ENCODE measurements around the gene PTPRJ.

Gene PTPRJ

DNA sequence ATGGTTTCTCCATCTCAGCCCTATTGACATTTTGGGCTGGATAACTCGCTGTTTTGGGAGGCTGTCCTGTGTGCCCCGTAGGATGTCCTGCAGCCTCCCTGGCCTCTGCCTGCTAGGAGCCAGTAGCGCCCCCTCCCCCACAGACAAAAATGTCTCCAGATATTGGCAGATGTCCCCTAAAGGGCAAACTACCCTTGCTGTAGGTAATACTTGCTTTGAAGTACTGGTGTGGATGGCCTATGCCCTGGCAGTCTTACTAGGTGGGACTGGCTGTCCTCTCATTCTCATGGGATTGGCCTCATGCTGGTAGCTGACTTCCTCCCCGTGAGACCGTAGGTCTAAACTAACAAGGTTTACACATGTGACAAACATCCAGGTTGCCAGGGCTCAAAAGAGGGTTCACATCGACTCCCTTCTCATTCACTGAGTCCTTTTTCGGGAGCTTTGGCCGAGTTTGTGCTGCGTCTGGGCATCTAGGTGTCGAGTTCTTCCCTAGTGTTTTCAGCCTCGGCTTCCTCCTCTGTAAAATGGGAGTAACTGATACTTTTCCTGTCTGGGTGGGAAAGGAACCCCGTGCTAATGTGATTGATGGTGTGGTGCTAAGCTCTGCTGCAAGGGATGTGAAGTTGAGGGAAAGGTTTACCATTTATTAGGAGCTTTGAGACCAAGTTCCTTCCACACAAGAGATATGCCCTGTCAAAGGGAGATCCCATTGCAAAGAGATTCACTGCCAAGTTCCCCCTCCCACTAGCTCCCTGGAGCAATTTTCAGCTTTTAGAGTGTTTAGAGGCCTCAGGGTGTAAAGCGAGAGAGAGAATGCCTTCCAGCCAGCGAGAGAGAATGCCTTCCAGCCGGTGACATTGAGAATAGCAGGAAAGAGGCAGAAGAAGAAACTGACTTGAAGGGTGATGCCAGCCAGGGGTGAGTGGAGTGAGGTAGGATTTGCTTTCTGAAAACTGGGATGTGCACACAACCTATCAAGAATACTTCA, 17.0 kb downstream of the PTPRJ start:
- DNase-seq, result no peak

DNA sequence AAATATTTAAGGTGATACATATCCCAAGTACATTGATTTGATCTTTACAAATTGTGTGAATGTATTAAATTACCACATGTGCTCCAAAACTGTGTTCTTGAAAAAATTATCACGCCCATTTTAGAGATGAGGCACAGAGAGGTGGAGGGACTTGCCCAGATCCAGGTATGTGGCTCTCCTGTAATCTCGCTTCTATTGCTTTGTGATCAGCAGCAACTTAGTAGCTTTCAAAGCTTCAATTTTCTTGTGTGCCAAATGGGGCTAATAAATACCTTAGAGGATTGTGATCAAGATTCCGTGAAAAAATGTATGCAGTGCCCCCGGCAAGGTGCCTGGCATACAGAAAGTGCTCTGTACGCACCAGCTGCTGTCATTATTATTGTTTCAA, 18.0 kb downstream of the PTPRJ start:
- no peak for DNase-seq

DNA sequence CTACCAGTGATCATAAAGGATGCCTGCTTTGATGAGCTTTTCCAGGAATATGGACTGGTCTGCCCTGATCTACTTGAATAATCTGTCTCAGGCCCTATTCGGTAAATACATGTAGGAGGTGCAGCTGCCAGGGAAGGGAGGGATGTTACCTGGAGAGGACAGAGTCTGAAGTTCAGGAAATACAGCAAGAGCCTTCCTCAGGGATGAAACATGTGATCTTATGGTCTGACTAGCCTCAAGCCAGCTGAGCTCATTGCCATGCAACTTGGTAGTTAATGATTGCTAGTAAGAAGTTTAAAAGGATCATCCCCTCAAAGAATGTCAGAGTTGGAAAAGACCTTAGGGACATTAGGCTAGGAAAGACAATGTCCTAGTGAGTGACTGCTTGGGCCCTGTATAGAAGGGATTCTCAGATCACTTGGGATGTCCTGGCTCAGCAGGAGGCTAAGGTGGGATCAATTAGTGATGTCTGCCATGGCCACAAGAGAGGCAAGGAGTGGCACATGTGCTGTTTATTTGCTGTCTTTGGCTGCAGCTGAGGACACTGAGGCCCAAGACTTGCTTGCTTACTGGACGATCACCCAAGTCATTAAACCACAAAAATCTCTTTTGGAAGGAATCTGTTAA, 18.5 kb downstream of the PTPRJ start:
- no peak for DNase-seq

DNA sequence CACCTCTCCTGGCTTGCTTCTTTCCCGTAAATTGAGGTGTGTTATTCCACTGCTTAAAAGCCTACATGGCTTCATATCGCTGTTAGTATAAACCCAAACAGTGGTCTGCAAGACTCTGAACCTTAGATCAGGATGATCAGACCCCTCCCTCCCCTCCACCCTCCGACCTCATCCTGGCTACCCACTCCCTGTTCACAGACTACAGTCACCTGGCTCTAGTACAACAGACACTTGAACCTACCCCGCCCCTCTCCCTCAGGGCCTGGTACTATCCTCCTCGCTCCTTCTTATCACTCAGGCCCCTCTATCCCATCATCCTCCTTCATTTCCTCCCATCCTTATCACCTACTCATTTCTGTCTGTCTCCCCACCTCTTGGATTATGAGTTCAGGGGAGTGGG, 20.1 kb downstream of the PTPRJ start:
- DNase-seq, result no peak

DNA sequence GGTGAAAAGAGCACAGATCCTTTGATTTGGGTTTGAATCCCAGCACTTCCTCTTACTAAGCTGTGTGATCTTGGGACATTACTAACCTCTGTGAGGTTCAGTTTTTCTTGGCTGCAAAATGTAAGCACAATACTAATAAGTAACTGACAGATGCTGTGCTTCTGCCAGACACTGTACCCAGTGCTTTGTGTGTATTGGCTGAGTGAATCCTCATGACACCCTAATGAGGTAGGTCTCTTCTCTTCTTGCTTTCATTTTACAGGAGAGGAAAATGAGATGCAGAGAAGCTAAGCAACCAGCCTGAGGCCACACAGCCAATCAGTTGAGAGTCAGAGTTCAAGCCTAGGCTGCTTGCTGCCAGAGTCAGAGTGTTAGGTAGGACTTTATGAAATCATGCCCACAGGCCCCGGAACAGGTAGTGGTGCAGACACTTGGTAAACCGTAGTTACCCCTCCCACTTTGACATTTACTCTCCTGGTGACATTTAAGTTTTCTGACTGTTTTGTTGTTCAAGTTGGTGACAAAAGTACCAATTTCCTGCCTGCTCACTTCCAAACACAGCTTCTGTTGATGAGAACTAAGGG, 21.2 kb downstream of the PTPRJ start:
- peak; percentile 88 for DNase-seq

DNA sequence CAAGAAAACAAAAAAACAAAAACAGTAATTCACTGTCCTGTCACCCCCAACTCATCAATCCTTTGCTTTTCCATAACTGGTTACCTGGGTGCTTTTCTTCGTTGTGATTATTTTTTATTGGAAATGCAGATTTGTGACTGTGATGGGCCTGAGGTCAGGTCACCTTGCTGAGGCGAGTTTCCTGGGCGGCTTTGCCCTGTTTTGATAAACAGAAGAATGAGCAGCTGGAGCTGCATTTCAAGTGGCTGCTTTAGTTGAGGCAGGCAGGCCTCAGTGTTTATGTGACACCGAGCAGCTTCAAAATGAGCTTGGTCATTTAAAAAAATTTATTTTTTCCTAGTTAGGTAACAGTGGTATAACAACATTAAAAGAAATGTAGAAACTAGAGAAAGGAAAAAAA, 22.2 kb downstream of the PTPRJ start:
- DNase-seq, result no peak

DNA sequence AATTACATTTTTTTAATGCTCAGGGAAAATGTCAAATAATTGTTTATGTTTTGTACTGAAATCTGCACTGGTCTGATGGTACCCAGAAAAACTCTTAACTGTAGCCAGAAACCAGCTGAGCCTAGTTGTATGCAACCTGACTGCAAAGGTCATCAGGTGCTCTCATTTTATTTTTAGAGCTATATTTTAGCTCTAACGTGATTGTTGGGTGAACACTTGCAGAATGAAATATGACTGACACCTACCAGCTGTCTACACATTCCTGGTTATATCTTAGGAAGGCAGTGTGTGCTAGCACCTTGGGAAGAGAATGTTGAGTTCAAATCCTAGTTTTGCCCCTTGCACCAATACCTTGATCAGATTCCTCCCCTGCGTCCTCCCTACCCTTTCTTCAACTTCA, 23.6 kb downstream of the PTPRJ start:
- no peak for DNase-seq

DNA sequence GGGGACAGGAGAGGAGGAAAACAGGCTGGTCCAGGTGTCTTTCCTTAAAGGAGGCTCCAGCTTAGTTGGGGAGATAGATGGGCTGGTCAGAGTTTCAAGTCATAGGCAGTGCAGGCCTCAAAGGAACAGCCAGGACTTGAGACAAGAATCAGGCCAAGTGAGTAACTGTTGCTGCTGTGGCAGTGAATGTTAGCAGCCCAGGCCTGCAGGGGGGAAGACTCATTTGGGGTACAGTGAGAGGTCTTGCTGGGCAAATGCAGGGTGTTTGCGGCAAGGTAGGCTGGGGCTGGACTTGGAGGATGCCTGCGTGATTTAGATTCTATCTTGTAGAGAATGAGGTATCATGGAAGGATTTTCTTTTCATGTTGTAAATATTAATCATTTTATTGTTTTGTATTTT, 24.1 kb downstream of the PTPRJ start:
- DNase-seq, result no peak

DNA sequence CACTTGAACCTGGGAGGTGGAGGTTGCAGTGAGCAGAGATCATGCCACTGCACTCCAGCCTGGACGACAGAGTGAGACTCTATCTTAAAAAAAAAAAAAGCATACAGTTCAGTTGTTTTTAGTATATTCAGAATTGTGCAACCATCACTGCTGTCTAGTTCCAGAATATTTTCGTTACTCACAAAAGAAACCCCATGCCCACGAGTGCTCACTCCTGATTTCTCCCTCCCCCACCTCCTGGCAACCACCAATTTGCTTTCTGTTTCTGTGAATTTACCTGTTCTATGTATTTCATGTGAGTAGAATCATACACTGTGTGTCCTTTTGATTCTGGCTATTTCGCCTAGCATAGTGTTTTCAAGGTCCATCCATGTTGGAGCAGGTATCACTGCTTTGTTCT, 24.8 kb downstream of the PTPRJ start:
- no peak for DNase-seq

DNA sequence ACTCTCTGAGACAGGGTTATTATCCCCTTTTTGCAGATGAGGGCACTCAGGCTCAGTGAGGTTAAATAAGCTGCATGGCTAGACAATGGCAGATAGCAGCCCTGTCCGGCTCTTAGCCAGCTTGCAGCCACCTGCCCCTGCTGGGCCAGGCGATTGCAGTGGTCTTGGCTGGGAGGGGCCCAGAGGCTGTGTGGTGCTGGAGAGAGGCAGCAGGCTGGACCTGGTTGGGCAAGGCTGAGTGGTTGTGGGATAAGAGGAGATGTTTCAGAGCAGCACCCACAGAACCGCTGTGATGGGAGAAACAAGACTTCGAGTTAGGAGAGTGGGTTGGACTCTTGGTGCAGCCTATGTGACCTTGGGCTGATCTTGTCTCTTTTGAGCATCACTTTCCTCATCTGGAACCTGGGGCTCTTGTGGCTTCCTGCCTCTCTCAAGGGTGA, 25.5 kb downstream of the PTPRJ start:
- no peak for DNase-seq

DNA sequence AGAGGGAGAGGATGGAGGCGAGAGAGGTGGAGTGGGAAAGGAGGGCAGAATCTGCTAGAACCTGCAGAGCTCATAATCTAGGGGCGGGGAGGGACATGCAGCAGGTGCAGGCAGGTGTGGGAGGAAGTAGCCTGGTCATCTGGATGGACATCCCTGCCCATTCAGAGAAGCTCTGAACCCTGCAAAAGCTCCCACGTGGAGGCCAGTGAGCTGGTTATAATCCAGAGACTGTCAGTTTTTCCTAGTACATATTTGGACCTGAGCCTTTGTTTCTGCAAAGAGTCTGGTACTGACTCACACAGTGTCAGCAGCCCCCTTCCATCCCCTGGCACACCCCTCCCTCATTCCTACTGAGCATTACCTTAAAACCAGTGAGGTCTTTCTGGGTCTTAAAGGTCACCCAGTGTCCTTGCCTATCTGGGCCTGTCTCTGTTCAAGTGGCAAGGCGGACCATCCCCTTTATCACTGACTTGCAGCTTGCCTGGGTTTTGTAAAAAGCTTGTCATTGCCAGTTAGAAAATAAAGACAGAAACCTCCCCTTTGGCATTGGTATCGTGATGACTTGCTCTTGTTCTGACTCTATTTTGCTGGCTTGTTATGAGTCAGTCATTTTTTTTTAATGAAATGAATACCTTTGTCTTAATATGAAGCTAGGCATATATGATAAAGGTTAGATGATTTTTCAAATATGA, 26.1 kb downstream of the PTPRJ start:
- no peak for DNase-seq

DNA sequence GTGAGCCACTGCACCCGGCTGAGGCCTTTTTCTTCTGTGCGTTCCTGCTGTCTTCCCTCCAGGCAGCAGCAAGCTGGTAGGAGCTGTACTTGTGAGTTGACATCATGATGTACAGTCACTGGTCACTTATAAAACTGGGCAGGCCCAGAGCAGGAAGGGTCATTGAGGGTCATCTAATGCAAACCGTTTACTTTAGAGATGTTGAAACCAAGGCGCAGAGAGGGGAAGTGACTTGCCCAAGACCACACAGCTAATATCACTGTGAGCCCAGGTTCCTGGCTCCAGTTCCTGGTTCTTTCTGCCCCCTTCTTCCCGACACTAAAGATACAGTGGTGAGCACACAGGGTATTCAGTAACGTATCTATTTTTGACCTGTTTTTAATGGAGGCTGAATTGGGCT, 27.3 kb downstream of the PTPRJ start:
- peak; percentile 61 for DNase-seq

DNA sequence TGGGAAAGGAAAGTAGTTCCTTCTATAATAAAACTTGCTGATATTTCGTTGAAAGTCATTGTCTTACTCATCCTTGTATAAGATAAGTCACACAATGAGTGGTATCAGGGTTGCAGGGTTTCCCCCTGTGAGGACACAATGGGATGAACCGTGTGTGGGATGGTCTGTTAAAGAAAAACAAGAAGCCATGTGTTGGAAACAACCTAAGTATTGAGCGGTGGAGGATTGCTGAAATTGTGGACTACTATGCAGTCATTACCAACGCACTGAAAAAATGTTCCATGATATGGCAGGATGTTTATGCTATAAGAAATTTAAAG, 28.6 kb downstream of the PTPRJ start:
- no peak for DNase-seq

DNA sequence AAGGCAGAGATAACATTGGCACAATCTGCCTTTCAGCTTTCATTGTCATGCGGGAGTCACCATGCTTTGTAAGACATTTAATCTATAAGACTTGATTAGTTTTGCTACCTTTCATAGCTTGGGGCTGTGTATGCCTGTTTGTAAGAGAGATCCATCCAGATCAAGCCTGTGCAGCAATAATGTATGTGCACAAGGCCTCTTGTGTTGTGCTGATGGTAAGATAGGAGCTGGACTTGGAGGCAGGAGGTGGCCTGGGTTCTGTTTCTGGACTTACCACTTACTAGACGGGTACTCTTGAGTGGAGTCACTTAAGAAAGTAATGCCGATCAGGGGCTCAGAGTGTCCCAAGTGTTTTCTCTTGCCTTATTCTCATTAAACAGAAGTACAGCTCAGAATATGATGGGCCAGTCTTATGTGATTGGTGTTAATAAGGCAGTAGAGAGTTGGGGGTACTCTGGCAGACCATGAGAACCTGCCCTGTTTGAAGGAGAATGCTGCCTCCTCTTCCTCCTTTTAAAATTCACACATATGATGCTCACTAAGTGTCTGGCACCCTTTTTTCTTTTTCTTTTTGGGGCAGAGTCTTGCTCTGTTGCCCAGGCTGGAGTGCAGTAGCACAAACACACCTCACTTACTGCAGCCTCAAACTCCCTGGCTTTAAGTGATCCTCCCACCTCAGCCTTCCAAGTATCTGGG, 30.9 kb downstream of the PTPRJ start:
- DNase-seq, result no peak

DNA sequence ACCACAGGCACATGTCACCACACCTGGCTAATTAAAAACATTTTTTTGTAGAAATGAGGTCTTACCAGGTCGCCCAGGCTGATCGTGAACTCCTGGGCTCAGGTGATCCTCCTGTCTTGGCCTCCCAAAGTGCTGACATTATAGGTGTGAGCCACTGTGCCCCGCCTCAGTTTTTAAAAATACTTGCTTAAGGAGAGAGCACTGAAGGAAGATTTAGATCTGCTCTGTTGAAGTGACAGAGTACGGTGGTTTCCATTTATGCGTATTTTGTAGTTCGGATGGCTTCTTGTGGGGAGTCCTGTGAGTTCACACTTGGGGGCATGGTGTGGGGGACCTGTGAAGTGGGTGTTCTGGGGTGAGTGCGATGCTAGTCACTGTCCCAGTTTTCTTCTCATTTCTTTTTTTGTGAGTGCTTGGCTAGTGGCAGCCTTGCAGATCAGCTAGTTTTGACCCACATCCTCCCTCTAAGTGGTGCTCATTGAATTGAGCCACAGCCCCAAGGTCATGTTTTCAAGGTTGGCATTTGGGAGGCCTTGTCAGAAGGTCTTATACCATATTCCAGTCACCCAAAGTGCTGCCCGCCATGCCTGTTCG, 31.5 kb downstream of the PTPRJ start:
- DNase-seq, result peak; percentile 76

DNA sequence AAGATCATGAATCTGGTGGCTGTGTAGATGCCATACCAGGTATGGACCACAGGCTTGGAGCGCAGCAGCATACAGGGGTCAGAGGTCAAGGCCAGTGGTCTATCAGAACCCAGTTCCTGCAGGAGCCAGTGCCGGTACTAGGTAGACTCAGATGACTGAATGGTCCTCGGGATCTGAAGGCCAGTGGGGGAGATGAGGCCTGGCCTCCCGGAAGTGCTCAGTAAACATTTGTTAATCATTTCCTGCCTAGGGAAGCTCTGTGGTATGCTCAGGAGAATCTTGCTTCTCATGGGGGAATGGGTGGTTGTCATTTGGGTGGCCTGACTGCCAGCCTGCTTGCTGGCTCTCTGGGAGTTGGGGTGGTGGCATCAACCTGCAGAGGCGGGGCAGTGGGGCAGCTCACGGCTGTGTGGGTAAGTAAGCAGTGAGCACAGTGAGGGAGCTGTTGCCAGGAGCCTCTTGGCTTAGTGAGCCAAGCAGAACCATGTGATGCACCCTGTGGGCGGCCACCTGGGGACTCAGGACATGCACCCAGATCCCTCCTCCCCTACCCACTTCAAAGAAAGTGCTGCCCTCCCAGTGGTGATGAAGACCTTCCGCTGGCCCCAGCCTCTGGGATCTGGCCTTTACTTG, 33.0 kb downstream of the PTPRJ start:
- DNase-seq, result peak; percentile 61

DNA sequence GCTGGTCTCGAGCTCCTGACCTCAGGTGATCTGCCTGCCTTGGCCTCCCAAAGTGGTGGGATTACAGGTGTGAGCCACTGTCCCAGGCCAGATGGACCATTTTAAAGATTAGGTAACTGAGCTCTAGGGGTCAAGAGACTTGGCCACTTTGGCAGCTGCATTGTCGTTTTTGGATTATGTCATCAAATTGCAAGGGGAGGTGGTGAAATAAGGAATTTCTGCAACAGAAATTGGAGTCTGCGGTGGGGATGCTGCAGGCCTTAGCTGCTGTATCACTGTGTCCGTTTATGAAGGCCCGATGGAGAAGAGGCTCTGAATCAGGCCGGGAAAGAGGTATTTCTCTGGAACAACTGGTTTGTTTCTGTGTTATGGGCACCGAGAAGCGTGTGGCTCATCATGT, 34.6 kb downstream of the PTPRJ start:
- no peak for DNase-seq

DNA sequence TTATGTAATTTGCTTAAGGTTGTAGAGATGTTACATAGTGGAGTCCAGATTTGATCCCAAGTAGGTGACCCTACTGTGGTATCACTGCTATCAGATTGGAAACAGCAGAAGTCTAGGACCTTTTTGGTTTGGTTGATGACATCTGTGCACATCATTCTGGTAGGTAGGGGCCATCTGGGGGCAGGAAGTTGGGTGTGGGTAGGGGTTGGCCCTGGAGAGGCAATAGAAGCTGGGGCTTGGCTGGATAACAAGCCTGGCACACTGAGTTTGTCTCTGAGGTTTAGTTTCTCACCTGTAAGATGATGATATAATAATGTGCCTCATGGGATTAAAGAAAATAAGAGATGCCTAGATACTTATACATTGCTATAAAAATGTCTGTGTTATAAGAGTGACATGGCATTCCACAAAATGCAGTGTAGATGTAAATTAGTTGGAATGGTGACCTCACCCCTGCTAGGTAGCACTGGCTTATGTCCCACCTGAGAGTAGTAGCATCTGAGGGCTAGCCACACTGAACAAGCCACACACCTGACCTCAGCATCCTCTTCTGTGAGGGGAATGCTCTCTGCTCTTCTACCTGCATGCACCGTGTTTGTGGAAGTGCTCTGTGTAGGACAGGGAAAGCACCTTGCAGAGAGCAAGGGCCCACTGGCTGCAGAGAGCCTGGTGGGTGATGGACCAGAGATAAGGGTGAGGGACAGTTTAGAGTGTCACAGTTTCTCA, 36.9 kb downstream of the PTPRJ start:
- DNase-seq, result peak; percentile 39

DNA sequence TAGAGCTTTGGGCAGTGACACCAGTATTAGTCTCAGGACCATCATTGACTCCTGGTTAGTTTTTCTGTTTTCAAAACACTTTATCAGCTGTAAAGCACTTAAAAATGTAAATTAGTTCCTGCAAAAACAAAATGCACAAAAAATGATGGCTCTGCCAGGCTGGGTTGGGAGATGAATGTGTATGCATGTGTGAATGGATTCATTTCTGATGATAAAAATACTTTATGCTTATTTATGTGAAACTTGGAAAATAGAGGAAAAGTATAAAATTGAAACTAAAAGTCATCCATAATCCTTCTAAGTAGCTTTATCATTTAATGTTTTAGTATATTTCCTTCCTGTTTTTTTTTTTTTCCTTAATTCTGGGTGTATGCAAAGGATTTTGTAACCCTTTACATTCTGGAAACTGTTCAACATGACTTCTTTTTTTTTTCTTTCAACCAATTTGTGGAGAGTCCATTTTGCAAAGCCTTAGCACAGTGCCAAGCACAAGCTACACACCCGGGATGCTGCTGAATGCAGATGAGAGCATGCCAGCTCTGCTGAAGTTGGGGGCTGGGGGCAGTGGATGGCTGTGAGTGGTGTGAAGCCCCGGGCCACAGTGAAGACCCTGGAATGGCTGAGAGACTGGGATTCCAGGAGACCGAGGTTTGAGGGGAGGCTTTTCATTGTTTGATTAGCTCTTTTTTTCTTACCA, 37.6 kb downstream of the PTPRJ start:
- DNase-seq, result no peak

DNA sequence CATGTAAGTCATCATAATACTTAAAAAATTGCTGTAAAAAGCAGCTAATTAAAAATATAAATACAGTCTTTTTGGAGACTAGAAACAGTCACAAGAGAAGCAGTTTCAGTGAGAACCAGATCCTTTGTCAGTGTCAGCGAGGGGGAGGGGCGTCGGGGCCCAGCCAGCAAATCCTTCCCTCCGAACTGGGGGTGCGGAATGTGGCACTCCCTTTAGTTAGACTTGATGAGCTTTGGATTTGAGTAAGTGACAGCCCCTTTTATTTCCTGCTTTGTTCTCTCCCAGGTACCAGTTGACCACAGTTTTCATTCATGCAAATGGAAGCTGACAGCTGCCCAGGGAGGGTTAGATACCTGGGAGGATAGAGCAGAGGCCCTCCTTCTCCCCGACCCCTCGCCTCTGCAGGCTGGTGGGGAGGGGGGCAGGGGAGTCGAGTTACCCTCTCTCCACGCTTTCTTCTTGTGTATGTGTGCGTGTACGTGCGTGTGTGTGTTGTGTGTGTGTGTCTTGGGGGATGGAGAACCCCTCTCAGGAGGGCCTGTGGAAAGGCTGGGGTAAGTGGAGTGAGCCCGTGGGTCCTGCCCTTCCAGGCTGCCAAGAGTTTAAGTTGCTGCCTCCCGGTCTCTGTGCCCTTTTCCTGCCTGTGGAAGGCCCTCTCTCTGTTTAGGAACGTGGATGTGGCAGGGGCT, 38.3 kb downstream of the PTPRJ start:
- DNase-seq, result no peak

Data from CD4-positive, alpha-beta T cell treated with Interferon gamma for 1 hour (primary cell).